ENCODE data around the gene KRTAP10-11. TPM values are rescaled to one million over a fixed set of nuclear protein-coding genes. Genes with fewer than 3 reads are reported as not detected.
"Not testable (repeated sequence)": the region's sequence is repeated elsewhere in the genome, so short reads cannot be mapped to it uniquely, and the experiment has no call there.

Gene KRTAP10-11
- total RNA-seq, 4 donors from 2014 or later = not detected

DNA sequence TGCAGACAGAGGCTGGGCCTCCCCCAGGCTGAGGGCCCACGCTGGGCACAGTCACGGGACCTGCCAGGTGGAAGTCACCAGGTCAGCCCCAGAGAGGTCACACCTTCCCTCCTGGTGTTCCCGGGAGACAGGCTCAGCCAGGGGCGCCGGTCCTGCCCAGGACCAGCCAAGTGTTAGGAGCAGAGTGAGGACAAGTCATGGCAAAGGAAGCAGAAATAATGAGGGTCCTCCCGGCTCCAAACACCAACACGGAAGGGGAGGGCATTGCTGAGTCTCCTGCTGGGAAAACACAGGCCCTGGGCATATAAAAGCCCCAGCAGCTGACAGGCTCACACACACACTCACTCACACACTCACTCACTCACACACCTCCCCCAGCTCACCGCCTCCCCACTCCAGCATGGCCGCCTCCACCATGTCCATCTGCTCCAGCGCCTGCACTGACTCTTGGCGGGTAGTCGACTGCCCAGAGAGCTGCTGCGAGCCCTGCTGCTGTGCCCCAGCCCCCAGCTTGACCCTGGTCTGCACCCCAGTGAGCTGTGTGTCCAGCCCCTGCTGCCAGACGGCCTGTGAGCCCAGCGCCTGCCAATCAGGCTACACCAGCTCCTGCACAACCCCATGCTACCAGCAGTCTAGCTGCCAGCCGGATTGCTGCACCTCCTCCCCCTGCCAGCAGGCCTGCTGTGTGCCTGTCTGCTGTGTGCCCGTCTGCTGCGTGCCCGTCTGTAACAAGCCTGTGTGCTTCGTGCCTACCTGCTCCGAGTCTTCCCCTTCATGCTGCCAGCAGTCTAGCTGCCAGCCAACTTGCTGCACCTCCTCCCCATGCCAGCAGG lies 9.0 kb upstream of the KRTAP10-11 start, which contains the start of gene KRTAP10-10:
KRTAP10-10 (plus strand) TSS at position 339 of the 833 bp plus-strand sequence; CDS start at position 401, 62 bp downstream.
- WGBS, 2 donors = 36 to 40% methylated on average over 20 to 21 of the region's 21 CpGs
- H3K36me3 ChIP-seq = no peaks in the 10 kb centered on the region
- TF ChIP-seq EP300 (IDR thresholded peaks at IDR 0.05) (no peak), POLR2A (IDR thresholded peaks at IDR 0.05) (no peak)
- TF ChIP-seq, protein P1, sequence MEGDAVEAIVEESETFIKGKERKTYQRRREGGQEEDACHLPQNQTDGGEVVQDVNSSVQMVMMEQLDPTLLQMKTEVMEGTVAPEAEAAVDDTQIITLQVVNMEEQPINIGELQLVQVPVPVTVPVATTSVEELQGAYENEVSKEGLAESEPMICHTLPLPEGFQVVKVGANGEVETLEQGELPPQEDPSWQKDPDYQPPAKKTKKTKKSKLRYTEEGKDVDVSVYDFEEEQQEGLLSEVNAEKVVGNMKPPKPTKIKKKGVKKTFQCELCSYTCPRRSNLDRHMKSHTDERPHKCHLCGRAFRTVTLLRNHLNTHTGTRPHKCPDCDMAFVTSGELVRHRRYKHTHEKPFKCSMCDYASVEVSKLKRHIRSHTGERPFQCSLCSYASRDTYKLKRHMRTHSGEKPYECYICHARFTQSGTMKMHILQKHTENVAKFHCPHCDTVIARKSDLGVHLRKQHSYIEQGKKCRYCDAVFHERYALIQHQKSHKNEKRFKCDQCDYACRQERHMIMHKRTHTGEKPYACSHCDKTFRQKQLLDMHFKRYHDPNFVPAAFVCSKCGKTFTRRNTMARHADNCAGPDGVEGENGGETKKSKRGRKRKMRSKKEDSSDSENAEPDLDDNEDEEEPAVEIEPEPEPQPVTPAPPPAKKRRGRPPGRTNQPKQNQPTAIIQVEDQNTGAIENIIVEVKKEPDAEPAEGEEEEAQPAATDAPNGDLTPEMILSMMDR (IDR thresholded peaks at IDR 0.05) = no peak
- H3K9me3 ChIP-seq = peaks cover 0 to 23% (median 1%) of the 10 kb centered on the region in 4 donors
- H3K27me3 ChIP-seq = no peaks in the 10 kb centered on the region
- DNase-seq (ENCODE audit: low spot score in 2 of 2) = no peak
- H3K4me3 ChIP-seq = no peak within 1 kb of the TSS
- no peaks in the 10 kb centered on the region for H3K4me1 ChIP-seq
- H3K27ac ChIP-seq = no peak within 1 kb of the TSS

DNA sequence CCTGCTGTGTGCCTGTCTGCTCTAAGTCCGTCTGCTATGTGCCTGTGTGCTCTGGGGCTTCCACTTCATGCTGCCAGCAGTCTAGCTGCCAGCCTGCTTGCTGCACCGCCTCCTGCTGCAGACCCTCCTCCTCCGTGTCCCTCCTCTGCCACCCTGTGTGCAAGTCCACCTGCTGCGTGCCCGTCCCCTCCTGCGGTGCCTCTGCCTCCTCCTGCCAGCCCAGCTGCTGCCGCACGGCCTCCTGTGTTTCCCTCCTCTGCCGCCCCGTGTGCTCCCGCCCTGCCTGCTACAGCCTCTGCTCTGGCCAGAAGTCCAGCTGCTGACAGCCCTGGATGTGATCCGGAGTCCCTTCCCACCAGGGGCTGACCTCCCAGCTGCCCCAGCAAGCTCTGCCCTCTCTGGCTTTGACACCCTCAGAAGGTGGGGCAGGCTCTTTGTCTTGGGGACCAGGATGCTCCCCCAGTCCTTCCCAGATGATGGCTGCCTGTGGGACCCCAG lies 8.3 kb upstream of the KRTAP10-11 start:
- not testable (repeated sequence) for H3K4me3 ChIP-seq; H3K27ac ChIP-seq; H3K36me3 ChIP-seq; H3K4me1 ChIP-seq; DNase-seq (ENCODE audit: low spot score in 2 of 2); H3K27me3 ChIP-seq
- 57 to 59% methylated on average over 9 to 11 of the region's 12 CpGs for WGBS, 2 donors
- peaks cover 0 to 18% (median 0%) of the 10 kb centered on the region in 4 donors for H3K9me3 ChIP-seq

DNA sequence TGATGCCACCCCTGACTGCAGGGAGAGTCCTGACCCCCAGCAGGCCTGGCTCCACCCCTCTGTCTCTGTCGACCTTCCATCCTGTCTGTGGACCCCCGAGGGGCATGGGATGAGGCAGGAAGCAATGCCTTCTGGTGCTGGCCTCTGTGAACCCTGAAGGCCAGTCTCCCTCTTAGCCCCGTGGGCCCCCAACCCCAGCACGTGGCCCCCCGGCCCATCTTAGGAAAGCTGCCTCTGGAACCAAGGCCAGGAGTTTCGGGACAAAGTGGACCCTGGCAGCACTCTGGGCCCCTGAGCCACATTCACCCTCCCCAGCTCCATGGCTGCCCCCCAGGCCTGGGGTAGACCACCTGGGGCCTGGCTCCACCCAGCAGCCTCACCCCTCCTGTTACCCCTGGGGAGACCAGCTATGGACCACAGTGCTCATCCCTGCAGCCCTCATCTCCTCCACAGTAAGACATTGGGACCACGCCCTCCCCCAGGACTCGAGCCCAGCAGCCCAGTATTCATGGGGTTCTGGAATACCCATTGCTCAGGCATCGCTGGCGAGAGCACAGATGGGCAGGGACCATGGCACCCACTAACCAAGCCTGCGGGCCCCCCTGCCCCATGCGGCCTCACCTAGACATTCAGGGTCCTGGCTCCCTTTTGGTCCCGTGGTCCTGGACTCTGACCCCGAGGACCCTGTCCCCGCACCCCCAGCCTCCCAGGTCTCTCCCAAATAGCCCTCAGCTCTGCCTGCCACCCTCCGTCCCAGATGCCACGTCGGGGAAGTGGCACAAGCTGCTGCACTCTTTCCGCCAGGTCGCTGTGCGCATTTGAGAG lies 7.5 kb upstream of the KRTAP10-11 start:
- WGBS, 2 donors = 80 to 90% methylated on average over 9 to 19 of the region's 21 CpGs
- not testable (repeated sequence) for H3K27me3 ChIP-seq; H3K36me3 ChIP-seq; H3K27ac ChIP-seq; DNase-seq (ENCODE audit: low spot score in 2 of 2); H3K4me3 ChIP-seq; H3K4me1 ChIP-seq
- peaks cover 0 to 23% (median 0%) of the 10 kb centered on the region in 4 donors for H3K9me3 ChIP-seq

DNA sequence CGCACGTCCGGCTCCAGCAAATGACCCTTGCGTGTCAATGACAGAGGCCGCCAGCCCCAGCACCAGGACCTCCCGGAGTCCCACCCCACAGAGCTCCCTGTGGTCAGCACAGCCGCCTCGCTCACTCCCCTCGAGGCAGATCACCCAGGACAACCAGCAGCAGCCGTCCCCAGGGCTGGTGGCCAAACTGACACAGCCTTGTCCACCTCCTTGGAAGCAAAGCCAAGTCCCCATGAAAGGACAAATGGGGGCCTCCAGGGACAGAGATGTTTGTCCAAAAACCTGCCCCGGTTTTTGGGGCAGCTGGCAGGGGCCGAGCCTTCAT lies 6.9 kb upstream of the KRTAP10-11 start:
- TF ChIP-seq, protein P1 (IDR thresholded peaks at IDR 0.05) = no peak
- no peak for TF ChIP-seq EP300 (IDR thresholded peaks at IDR 0.05)
- no peak for TF ChIP-seq POLR2A (IDR thresholded peaks at IDR 0.05)
- 72 to 79% methylated on average over 9 to 12 of the region's 12 CpGs for WGBS, 2 donors
- Histone ChIP-seq H3K27me3 (no peaks in the 10 kb centered on the region), H3K4me3 (no peak overlapping the region), H3K27ac (no peak overlapping the region), H3K36me3 (no peaks in the 10 kb centered on the region), H3K4me1 (no peaks in the 10 kb centered on the region), H3K9me3 (peaks cover 0 to 29% (median 0%) of the 10 kb centered on the region in 4 donors)
- no peak for DNase-seq (ENCODE audit: low spot score in 2 of 2)

DNA sequence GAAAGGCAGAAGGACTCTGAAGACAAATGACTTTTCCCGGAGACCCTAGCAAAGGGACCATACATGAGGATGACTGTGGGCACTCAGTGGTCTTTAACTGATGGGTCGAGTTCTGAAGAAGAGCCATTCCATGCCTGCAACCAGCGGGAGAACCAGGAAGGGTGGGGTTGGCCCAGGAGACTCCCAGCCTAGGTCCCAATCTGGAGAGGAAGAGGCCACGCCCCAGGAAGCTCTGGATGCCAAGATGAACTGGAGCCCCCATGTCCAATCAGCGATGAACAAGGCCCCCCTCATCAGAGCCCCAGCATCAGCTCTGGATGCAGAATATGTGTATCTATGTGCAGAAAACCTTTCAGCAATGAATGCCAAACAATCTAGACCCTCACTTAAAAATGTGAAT lies 5.5 kb upstream of the KRTAP10-11 start:
- H3K36me3 ChIP-seq = no peaks in the 10 kb centered on the region
- no peak overlapping the region for H3K4me3 ChIP-seq
- 91 to 96% methylated on average over 5 of the region's 5 CpGs for WGBS, 2 donors
- no peaks in the 10 kb centered on the region for H3K27me3 ChIP-seq
- no peak for DNase-seq (ENCODE audit: low spot score in 2 of 2)
- H3K27ac ChIP-seq = no peak overlapping the region
- no peaks in the 10 kb centered on the region for H3K4me1 ChIP-seq
- no peak for TF ChIP-seq POLR2A (IDR thresholded peaks at IDR 0.05)
- no peak for TF ChIP-seq EP300 (IDR thresholded peaks at IDR 0.05)
- TF ChIP-seq, protein P1 (IDR thresholded peaks at IDR 0.05) = no peak
- peaks cover 0 to 43% (median 4%) of the 10 kb centered on the region in 4 donors for H3K9me3 ChIP-seq

All from tibial nerve (tissue), 4 donors.